ENCODE measurements around the gene ARHGAP40.

The ARHGAP40 gene

DNA sequence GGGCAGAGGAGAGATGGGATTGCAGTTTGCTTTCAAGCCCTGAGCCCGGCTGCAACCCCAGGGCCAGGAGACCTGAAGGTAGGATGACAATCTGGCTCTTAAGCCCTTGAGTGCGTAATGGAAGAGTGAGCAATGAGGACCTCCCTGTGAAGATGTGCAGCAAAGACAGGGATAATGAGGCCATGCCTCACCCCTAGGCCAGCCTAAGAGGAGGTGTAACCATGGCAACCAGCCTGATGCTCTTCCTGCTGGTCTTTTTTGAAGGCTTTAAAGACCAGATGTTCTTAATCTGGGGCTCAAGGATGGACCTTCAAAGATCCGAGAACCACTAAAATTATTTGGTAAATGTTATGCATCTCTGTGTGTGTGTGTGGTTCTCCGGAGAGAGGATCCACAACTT is 8.2 kb downstream of the ARHGAP40 start:
- no peak for DNase-seq (ENCODE audit: low read depth)
- no peak overlapping the region for H3K4me3 ChIP-seq (ENCODE audit: low read depth, low read length)
- no peak for TF ChIP-seq CTCF (IDR thresholded peaks at IDR 0.05; ENCODE audit: low read depth, low read length, missing control alignments)

DNA sequence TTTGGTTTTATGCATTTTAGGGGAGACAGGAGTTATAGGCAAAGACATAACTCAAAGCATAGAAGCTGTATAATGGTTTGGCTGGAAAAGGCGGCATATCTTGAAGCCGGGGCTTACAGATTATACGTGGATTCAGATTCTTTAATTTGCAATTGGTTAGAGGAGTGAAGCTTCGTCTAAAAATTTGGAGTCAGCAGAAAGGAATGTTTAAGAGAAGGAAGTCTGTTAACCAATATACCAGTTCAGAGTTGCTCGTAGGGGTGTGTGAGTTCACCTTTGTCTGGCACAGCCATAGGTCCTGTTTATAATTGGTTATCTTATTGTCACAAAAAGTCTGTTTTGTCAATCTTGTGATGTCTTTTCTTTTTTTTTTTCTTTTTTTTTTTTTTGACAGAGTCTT is 8.9 kb downstream of the ARHGAP40 start:
- H3K4me3 ChIP-seq (ENCODE audit: low read depth, low read length) = no peak overlapping the region
- TF ChIP-seq CTCF (IDR thresholded peaks at IDR 0.05; ENCODE audit: low read depth, low read length, missing control alignments) = no peak
- no peak for DNase-seq (ENCODE audit: low read depth)

DNA sequence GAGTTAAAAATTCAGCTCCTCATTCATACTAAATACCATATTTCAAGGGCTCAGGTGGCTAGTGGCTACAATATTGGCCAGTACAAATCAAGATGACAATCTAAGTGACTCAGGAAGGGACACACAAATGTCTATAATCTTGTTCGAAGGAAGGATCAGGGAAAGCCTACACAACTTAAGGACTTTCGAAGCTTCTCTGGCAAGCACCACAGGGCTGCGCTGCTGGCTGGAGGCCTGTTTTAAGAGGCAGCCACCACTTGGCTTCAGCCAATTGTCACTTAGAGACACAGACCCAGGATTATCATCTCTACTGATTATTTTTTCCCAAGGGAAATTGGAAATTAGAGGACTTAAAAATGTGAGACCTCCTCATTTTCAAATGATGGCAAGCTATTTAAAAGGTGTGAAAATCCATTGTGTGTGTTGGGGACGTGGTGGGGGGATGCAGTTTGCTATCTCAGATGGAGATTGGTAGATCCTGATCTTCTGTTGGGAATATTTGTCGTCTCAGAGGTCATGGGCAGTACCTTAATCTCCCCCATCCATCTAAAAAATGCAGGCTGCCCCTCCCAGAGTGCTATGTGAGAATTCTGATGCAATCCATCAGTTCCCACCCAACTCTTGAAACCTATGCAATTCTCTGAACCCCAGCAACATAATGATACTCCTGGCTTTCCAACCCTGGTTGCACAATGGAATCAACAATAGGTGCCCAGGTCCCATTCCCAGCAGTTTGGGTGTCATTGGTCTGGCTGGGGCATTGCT is 11.3 kb downstream of the ARHGAP40 start:
- H3K4me3 ChIP-seq (ENCODE audit: low read depth, low read length) = no peak overlapping the region
- no peak for DNase-seq (ENCODE audit: low read depth)
- TF ChIP-seq CTCF (IDR thresholded peaks at IDR 0.05; ENCODE audit: low read depth, low read length, missing control alignments) = no peak

DNA sequence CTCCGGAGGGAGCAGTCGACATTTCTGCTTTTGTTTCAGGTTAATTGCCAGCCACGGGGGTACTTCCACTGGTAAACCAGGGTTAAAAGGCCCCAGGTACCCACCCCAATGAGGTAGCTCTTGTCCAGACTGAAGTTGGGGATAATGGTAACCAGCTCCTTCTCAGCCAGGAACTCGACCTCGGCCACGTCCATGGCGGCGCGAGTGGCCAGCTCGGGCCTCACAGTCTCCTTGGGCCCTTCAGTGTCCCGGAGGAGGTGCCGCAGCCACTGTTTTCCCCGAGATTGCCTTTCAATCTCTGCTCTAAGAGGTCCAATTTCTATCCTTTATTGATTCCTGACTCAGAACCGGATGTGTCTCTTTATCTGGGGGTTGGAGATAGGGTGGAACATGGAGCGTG is 13.7 kb downstream of the ARHGAP40 start:
- TF ChIP-seq CTCF (IDR thresholded peaks at IDR 0.05; ENCODE audit: low read depth, low read length, missing control alignments) = no peak
- DNase-seq (ENCODE audit: low read depth) = no peak
- H3K4me3 ChIP-seq (ENCODE audit: low read depth, low read length) = no peak overlapping the region

GRCh38 chr20:38616457-38616856 is 14.8 kb downstream of the ARHGAP40 start:
- H3K4me3 ChIP-seq (ENCODE audit: low read depth, low read length) = no peak overlapping the region
- DNase-seq (ENCODE audit: low read depth) = no peak
- TF ChIP-seq CTCF (IDR thresholded peaks at IDR 0.05; ENCODE audit: low read depth, low read length, missing control alignments) = no peak

- no peak for DNase-seq (ENCODE audit: low read depth)
- no peak for TF ChIP-seq CTCF (IDR thresholded peaks at IDR 0.05; ENCODE audit: low read depth, low read length, missing control alignments)
- H3K4me3 ChIP-seq (ENCODE audit: low read depth, low read length) = no peak overlapping the region
Measured at GRCh38 chr20:38617011-38617829, 15.6 kb downstream of the ARHGAP40 start.
